ENCODE measurements around the gene FAM174C. TPM values are rescaled to one million over a fixed set of nuclear protein-coding genes. Genes with fewer than 3 reads are reported as not detected.
"Not testable (repeated sequence)": the region's sequence is repeated elsewhere in the genome, so short reads cannot be mapped to it uniquely, and the experiment has no call there.

The FAM174C gene
- total RNA-seq, 1 donor: 25.2 TPM

DNA sequence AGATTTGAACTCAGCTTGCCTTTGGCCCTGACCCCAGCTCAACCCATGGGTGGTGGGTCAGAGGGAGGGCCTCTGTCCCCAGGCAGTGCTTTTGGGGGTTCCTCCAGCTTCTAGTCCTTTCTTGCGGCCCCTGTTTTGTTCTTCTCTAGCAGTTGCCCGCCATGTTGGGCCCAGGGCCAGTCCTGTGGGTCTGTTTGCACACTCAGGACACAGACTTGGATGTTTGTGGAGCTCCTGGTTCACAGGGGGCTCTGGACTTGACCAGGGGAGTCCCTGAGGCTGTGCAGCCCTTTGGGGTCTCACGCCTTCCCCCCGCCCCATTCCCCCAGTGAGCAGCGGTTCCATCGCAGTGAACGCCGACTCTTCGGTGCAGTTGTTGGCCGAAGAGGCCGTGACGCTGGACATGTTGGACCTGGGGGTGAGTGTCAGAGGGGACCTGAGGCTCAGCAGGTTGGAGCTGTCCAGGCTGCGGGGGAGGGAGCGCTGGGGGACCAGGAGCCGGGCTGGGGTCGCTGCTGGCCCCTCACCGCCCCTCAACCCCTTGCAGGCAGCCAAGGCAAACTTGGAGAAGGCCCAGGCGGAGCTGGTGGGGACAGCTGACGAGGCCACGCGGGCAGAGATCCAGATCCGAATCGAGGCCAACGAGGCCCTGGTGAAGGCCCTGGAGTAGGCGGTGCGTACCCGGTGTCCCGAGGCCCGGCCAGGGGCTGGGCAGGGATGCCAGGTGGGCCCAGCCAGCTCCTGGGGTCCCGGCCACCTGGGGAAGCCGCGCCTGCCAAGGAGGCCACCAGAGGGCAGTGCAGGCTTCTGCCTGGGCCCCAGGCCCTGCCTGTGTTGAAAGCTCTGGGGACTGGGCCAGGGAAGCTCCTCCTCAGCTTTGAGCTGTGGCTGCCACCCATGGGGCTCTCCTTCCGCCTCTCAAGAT, 31.3 kb upstream of the FAM174C start:
- TF ChIP-seq, protein P1, sequence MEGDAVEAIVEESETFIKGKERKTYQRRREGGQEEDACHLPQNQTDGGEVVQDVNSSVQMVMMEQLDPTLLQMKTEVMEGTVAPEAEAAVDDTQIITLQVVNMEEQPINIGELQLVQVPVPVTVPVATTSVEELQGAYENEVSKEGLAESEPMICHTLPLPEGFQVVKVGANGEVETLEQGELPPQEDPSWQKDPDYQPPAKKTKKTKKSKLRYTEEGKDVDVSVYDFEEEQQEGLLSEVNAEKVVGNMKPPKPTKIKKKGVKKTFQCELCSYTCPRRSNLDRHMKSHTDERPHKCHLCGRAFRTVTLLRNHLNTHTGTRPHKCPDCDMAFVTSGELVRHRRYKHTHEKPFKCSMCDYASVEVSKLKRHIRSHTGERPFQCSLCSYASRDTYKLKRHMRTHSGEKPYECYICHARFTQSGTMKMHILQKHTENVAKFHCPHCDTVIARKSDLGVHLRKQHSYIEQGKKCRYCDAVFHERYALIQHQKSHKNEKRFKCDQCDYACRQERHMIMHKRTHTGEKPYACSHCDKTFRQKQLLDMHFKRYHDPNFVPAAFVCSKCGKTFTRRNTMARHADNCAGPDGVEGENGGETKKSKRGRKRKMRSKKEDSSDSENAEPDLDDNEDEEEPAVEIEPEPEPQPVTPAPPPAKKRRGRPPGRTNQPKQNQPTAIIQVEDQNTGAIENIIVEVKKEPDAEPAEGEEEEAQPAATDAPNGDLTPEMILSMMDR (IDR thresholded peaks at IDR 0.05; ENCODE audit: insufficient read depth, low read length): peak; percentile 95
- DNase-seq (ENCODE audit: low read depth): peak; percentile 85
- H3K4me3 ChIP-seq (ENCODE audit: low read depth, low read length): peak overlapping the region; percentile 37

DNA sequence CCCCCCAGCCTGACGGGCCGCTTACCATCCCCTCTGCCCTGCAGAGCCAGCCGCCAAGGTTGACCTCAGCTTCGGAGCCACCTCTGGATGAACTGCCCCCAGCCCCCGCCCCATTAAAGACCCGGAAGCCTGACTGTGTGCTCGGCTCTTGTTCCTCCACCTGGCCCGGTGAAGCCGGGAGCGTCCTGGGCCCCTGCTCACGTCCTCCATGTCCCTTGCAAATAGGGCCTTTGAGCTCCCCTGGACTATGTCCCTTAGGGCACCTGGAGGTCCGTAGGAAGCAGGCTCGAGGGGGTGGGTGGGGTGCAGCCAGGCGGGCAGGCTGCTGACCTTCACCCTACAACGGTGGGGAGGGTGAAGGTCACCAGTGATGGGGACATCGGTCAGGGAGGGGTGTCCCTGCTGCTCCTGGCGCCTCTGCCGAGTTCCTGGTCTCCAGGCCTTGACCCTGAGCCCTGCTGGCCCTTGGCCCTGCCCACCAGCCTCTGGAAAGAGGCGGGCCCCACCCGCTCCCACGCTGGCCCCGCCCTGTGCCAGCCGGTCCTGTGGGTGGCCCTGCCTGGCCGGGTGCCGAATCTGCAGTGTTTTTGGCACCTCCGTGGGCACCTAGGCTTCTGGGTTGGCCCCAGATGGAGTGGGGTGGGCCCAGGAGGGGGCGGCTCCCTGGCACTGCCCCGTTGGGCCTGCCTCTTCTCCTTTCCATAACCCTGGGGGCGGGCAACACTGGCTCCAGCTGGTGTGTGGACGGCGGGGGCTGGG, 30.5 kb upstream of the FAM174C start:
- H3K4me3 ChIP-seq (ENCODE audit: low read depth, low read length): peak overlapping the region; percentile 37
- TF ChIP-seq, protein P1 (IDR thresholded peaks at IDR 0.05; ENCODE audit: insufficient read depth, low read length): no peak
- DNase-seq (ENCODE audit: low read depth): no peak

DNA sequence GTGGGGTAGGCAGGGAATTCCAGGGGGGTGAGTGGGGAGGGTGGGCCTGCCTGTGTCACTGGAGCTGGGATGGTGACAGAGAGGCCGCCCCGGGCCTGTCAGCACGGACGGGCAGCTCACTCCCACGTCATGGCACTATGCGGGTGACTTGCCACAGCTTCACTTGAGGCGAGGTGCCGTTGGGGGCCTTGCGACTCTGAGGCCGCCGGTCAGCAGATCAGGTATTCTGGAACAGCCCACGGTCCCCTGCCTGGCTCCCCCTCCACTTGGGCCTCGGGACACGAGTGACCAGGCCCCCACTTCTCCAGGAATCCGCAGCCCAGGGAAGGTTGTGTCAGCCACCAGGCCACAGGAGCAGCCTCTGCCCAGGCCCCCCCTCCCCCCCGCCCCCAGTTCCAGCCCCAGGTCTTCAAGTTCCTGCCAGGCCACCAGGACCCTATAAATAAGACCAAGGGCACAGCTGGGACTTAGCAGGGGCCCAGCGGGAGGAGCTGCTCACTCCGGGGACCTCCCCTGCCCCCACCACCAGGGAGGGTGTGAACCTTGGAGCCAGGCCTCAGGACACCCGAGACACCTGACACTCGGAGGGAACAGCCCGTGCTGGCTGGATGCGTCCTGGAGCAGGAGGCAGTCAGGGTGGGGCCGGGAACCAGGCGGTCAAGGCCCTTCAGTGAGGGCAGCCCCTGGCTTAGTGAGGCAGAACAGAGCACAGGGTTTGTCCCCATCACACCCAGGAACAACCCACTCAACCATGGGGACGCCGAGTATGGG, 29.7 kb upstream of the FAM174C start:
- no peak for DNase-seq (ENCODE audit: low read depth)
- TF ChIP-seq, protein P1 (IDR thresholded peaks at IDR 0.05; ENCODE audit: insufficient read depth, low read length): no peak
- no peak overlapping the region for H3K4me3 ChIP-seq (ENCODE audit: low read depth, low read length)

DNA sequence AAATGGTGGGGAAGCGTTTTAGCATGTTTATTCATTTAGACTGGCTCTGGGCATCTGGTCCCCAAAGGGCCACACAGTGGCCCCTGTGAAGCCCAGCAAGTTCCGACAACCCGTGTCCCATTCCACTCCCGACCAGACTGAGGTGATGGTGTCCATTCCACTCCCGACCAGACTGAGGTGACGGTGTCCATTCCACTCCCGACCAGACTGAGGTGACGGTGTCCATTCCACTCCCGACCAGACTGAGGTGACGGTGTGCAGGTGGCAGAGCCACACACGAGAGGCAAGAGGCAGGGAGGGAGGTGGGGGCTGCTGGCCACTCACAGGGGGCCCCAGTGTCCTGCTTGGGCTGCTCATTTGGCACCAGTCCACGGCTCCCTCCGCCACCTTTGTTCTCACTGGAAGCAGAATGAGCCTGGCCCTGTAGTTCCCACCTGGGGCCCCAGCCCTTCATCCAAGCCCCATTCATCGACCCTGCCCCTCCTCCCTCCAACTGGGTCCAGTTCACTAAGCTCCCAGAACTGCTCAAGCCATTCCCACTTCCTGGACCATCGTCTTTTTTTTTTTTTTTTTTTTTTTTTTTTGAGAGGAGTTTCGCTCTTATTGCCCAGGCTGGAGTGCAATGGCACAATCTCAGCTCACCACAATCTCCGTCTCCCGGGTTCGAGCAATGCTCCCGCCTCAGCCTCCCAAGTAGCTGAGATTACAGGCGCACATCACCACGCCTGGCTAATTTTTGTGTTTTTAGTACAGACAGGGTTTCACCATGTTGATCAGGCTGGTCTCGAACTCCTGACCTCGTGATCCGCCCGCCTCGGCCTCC, 28.9 kb upstream of the FAM174C start:
- not testable (repeated sequence) for DNase-seq (ENCODE audit: low read depth); H3K4me3 ChIP-seq (ENCODE audit: low read depth, low read length)

DNA sequence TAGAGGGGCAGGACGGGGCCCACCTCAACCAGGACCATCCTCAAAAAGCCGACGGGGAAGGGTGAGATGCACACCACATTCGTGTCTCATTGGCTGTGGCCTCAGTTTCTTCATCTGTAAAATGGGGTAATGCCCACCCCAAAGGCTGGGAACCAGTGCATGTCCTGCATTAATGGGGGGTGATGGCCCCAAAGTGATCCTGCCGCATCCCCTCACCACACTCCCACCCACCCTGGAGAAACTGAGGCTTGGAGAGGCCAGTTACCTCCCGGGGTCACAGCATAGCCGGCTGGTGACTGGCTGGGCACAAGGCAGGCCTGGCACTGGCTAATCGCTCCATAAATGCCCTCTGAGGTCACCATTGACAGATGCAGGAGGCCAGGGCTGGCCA, 27.6 kb upstream of the FAM174C start:
- TF ChIP-seq, protein P1 (IDR thresholded peaks at IDR 0.05; ENCODE audit: insufficient read depth, low read length): no peak
- peak overlapping the region; percentile 60 for H3K4me3 ChIP-seq (ENCODE audit: low read depth, low read length)
- no peak for DNase-seq (ENCODE audit: low read depth)

DNA sequence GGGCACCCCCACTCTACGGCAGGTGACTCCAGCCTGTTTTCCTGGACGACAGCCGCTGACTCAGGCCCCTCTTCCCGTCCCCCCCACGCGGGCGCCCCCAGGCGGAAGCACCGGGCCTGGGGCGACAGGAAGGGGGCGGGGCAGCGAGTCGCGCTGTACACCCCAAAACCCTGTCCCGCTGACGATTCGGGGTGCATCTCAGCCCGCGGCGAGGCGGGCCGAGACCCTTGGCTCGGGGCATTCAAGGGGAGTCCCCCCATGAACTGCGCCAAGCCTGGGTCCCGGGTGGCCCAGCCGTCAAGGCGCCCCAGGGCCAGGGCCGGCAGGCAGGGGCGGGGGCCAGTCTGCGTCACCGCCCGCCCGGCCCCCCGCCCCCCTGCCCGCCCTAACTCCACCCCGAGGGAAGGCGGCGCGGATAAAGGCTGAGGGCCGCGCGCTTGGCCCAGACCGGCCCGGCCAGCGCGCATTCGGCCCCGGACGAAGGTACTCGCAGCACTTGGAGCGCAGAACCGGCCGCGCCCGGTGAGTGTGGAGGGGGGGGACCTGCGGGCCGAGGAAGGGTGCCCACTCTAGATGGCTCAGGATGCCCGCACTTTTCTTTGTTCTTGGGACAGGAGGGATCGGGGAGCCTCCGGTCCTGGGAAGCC, 27.1 kb upstream of the FAM174C start, which contains the start of gene MIDN:
Gene MIDN (plus strand): TSS at position 445 of the 647 bp plus-strand sequence. CDS start 1,714 bp downstream, outside the sequence.
- peak; percentile 88 for DNase-seq (ENCODE audit: low read depth)

More for the DNA sequence above, 27.1 kb upstream of the FAM174C start, which contains the start of gene MIDN:
- peak within 1 kb of the TSS; percentile 78 for H3K4me3 ChIP-seq (ENCODE audit: low read depth, low read length)
- TF ChIP-seq, protein P1 (IDR thresholded peaks at IDR 0.05; ENCODE audit: insufficient read depth, low read length): peak; percentile 28
